ENCODE measurements around the gene RBM19.

DNA sequence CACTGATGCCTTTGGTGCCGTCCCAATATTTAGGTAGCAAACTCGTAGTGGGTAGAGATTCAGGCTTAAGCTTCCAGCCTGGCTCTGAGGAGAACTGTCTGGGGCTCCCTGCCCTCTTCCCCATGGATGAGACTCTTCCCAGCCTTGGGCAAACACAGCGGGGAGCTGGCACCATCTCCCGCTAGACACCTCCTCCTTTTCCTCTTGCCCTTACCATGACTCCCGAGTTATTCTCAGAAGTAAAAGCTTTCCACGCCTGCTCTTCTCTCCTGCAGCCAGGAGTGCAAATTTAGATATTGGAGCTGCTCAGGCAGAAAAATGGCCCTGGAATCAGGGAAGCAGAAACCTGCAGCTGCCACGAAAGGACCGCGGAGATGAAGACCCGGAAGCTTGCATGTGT, 45.6 kb upstream of the RBM19 start:
- TF ChIP-seq, protein P1, sequence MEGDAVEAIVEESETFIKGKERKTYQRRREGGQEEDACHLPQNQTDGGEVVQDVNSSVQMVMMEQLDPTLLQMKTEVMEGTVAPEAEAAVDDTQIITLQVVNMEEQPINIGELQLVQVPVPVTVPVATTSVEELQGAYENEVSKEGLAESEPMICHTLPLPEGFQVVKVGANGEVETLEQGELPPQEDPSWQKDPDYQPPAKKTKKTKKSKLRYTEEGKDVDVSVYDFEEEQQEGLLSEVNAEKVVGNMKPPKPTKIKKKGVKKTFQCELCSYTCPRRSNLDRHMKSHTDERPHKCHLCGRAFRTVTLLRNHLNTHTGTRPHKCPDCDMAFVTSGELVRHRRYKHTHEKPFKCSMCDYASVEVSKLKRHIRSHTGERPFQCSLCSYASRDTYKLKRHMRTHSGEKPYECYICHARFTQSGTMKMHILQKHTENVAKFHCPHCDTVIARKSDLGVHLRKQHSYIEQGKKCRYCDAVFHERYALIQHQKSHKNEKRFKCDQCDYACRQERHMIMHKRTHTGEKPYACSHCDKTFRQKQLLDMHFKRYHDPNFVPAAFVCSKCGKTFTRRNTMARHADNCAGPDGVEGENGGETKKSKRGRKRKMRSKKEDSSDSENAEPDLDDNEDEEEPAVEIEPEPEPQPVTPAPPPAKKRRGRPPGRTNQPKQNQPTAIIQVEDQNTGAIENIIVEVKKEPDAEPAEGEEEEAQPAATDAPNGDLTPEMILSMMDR (conservative IDR thresholded peaks at IDR 0.05 in 1 of 2, IDR thresholded peaks at IDR 0.05 in 1 of 2; ENCODE audit: extremely low read depth in 1 of 2, insufficient read depth in 1 of 2, low read depth in 1 of 2, low read length in 2 of 2), result no peak
- TF ChIP-seq EZH2 (IDR thresholded peaks at IDR 0.05; ENCODE audit: borderline replicate concordance, low read length), result no peak
